NCI-H446 treated with DMSO at 0.1 percent for 48 hours (cell line): ENCODE data around the gene ADSS1.

Experiments
- DNase-seq: peaks from one replicate; lab custom pipeline; 2025; lab: John Stamatoyannopoulos, UW

ADSS1 gene

GRCh38 chr14:104700225-104700651 is 23.8 kb upstream of the ADSS1 start:
- no peak for DNase-seq

- DNase-seq = no peak
These were observed 23.2 kb upstream of the ADSS1 start for GRCh38 chr14:104700747-104701217.

- DNase-seq = no peak
These were observed 22.5 kb upstream of the ADSS1 start for GRCh38 chr14:104701383-104702076.

GRCh38 chr14:104702106-104702505 is 21.9 kb upstream of the ADSS1 start:
- no peak for DNase-seq

- no peak for DNase-seq
These were observed 21.4 kb upstream of the ADSS1 start for GRCh38 chr14:104702673-104703072.

GRCh38 chr14:104703269-104703668 is 20.8 kb upstream of the ADSS1 start:
- DNase-seq = no peak

GRCh38 chr14:104704252-104704651 is 19.8 kb upstream of the ADSS1 start:
- no peak for DNase-seq

- no peak for DNase-seq
These were observed 18.5 kb upstream of the ADSS1 start for GRCh38 chr14:104705340-104706047.

GRCh38 chr14:104706733-104707607 is 17.1 kb upstream of the ADSS1 start:
- DNase-seq = no peak

- no peak for DNase-seq
These were observed 16.1 kb upstream of the ADSS1 start for GRCh38 chr14:104707608-104708595.

GRCh38 chr14:104708606-104709268 is 15.3 kb upstream of the ADSS1 start:
- peak; percentile 20 for DNase-seq

- DNase-seq = no peak
These were observed 14.5 kb upstream of the ADSS1 start for GRCh38 chr14:104709387-104710039.

GRCh38 chr14:104710071-104710735 is 13.8 kb upstream of the ADSS1 start:
- DNase-seq = no peak

- no peak for DNase-seq
These were observed 10.9 kb upstream of the ADSS1 start for GRCh38 chr14:104712881-104713734.

GRCh38 chr14:104714066-104714465 is 10.0 kb upstream of the ADSS1 start:
- DNase-seq = no peak

GRCh38 chr14:104714681-104715080 is 9.3 kb upstream of the ADSS1 start:
- DNase-seq = no peak

GRCh38 chr14:104715416-104715815 is 8.6 kb upstream of the ADSS1 start:
- DNase-seq = no peak

GRCh38 chr14:104715871-104716270 is 8.2 kb upstream of the ADSS1 start:
- no peak for DNase-seq

GRCh38 chr14:104717137-104717536 is 6.9 kb upstream of the ADSS1 start:
- no peak for DNase-seq
